ENCODE results near the gene DAGLB. TPM values are rescaled to one million over a fixed set of nuclear protein-coding genes. Genes with fewer than 3 reads are reported as not detected.
A peak's percentile ranks its signal among the peaks of the same experiment; 100 is the strongest.

DAGLB gene
- total and polyA plus RNA-seq, 10 of the 15 experiments (the other 5 are each of a cell fraction or from before 2014, with no cell fraction given), result 1.2 to 13.3 (median 10.1) TPM

DNA sequence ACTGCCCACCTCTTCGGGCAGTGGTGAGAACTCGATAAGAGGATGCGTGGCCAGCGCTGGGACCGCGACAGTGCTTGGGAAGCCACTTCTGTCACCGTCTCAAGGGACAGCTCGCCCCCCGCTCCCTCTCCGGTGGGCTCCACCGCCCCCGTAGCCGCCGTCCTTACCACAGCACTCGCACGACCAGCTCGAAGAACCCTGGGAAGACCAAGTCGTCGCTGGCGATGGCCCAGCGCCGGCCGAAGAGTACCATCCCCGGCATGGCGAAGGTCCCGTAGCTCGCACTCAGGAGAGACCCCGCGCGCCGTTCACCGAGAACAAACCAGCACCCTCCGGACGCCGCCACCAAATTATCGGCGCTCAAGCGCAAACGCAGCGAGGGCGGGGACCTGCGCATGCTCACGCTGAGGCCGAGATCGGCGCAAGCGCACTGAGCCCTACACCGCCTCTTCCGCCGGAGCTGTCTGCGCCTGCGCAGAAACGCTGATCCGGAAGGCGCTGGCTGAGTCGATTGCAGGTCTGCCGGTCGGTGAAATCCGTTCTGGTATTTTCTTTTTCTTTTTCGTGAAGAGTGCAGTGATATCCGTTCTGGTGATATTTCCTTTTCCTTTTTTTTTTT is at the start of gene DAGLB (continued):
- TF ChIP-seq CREM (IDR thresholded peaks at IDR 0.05; ENCODE audit: low read depth), result no peak
- no peak for TF ChIP-seq RAD51 (IDR thresholded peaks at IDR 0.05)
- TF ChIP-seq ZNF24 (IDR thresholded peaks at IDR 0.05), result no peak
- 0 out of 2 replicates have a peak, but pooled peaks have one; percentile 9 for TF ChIP-seq MTA2 (IDR thresholded peaks at IDR 0.05; ENCODE audit: low read depth)
- peak; percentile 92 for TF ChIP-seq POLR2A (IDR thresholded peaks at IDR 0.05; ENCODE audit: low read depth, low read length)
- no peak for TF ChIP-seq NFIC (IDR thresholded peaks at IDR 0.05; ENCODE audit: low read depth, low read length)
- TF ChIP-seq, protein P1, sequence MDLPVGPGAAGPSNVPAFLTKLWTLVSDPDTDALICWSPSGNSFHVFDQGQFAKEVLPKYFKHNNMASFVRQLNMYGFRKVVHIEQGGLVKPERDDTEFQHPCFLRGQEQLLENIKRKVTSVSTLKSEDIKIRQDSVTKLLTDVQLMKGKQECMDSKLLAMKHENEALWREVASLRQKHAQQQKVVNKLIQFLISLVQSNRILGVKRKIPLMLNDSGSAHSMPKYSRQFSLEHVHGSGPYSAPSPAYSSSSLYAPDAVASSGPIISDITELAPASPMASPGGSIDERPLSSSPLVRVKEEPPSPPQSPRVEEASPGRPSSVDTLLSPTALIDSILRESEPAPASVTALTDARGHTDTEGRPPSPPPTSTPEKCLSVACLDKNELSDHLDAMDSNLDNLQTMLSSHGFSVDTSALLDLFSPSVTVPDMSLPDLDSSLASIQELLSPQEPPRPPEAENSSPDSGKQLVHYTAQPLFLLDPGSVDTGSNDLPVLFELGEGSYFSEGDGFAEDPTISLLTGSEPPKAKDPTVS (IDR thresholded peaks at IDR 0.05; ENCODE audit: low read depth, low read length), result no peak
- TF ChIP-seq, protein P2, sequence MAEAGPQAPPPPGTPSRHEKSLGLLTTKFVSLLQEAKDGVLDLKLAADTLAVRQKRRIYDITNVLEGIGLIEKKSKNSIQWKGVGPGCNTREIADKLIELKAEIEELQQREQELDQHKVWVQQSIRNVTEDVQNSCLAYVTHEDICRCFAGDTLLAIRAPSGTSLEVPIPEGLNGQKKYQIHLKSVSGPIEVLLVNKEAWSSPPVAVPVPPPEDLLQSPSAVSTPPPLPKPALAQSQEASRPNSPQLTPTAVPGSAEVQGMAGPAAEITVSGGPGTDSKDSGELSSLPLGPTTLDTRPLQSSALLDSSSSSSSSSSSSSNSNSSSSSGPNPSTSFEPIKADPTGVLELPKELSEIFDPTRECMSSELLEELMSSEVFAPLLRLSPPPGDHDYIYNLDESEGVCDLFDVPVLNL (IDR thresholded peaks at IDR 0.05; ENCODE audit: low read depth, low read length), result no peak
- TF ChIP-seq ZBTB33 (IDR thresholded peaks at IDR 0.05), result no peak
- no peak for TF ChIP-seq FOS (IDR thresholded peaks at IDR 0.05; ENCODE audit: borderline replicate concordance, extremely low read depth, insufficient read length)
- TF ChIP-seq, protein P3, sequence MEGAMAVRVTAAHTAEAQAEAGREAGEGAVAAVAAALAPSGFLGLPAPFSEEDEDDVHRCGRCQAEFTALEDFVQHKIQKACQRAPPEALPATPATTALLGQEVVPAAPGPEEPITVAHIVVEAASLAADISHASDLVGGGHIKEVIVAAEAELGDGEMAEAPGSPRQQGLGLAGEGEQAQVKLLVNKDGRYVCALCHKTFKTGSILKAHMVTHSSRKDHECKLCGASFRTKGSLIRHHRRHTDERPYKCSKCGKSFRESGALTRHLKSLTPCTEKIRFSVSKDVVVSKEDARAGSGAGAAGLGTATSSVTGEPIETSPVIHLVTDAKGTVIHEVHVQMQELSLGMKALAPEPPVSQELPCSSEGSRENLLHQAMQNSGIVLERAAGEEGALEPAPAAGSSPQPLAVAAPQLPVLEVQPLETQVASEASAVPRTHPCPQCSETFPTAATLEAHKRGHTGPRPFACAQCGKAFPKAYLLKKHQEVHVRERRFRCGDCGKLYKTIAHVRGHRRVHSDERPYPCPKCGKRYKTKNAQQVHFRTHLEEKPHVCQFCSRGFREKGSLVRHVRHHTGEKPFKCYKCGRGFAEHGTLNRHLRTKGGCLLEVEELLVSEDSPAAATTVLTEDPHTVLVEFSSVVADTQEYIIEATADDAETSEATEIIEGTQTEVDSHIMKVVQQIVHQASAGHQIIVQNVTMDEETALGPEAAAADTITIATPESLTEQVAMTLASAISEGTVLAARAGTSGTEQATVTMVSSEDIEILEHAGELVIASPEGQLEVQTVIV (IDR thresholded peaks at IDR 0.05; ENCODE audit: borderline replicate concordance, partially characterized antibody), result no peak
- no peak for TF ChIP-seq CREB1 (IDR thresholded peaks at IDR 0.05; ENCODE audit: low read depth)
- TF ChIP-seq SMAD5 (IDR thresholded peaks at IDR 0.05; ENCODE audit: low read depth), result peak; percentile 55
- no peak for TF ChIP-seq TCF3 (IDR thresholded peaks at IDR 0.05; ENCODE audit: borderline replicate concordance, insufficient read depth, low read depth, low read length)
- TF ChIP-seq ZNF217 (IDR thresholded peaks at IDR 0.05), result no peak
- no peak for TF ChIP-seq MYC (IDR thresholded peaks at IDR 0.05; ENCODE audit: insufficient read depth, insufficient read length, insufficient replicate concordance, low read length, severe bottlenecking)
- TF ChIP-seq IKZF1 (conservative IDR thresholded peaks at IDR 0.05), result peak; percentile 100
- TF ChIP-seq, protein P4, sequence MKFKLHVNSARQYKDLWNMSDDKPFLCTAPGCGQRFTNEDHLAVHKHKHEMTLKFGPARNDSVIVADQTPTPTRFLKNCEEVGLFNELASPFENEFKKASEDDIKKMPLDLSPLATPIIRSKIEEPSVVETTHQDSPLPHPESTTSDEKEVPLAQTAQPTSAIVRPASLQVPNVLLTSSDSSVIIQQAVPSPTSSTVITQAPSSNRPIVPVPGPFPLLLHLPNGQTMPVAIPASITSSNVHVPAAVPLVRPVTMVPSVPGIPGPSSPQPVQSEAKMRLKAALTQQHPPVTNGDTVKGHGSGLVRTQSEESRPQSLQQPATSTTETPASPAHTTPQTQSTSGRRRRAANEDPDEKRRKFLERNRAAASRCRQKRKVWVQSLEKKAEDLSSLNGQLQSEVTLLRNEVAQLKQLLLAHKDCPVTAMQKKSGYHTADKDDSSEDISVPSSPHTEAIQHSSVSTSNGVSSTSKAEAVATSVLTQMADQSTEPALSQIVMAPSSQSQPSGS (IDR thresholded peaks at IDR 0.05; ENCODE audit: low read length), result no peak
- TF ChIP-seq, protein P5, sequence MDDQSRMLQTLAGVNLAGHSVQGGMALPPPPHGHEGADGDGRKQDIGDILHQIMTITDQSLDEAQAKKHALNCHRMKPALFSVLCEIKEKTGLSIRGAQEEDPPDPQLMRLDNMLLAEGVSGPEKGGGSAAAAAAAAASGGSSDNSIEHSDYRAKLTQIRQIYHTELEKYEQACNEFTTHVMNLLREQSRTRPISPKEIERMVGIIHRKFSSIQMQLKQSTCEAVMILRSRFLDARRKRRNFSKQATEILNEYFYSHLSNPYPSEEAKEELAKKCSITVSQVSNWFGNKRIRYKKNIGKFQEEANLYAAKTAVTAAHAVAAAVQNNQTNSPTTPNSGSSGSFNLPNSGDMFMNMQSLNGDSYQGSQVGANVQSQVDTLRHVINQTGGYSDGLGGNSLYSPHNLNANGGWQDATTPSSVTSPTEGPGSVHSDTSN (IDR thresholded peaks at IDR 0.05; ENCODE audit: insufficient replicate concordance, low read depth, low read length), result no peak
- TF ChIP-seq PAX8 (IDR thresholded peaks at IDR 0.05), result no peak
- no peak for TF ChIP-seq ATF7 (IDR thresholded peaks at IDR 0.05; ENCODE audit: low read depth)
